Astrocyte (in vitro differentiated cells and primary cell): Measurements from ENCODE around the gene THSD7B. TPM values are rescaled to one million over a fixed set of nuclear protein-coding genes. Genes with fewer than 3 reads are reported as not detected.

Experiments used
- DNase-seq: peaks from one replicate; pipeline ENCODE4 v3.0.0-alpha.2; 2010; ENCODE audit warnings: low read depth
- FAIRE-seq: peaks from 2 replicates; lab custom pipeline; 2011; peaks lifted over from hg19 to GRCh38; lab: Jason Lieb, UNC
- H2AFZ ChIP-seq: 2 replicates; pipeline ENCODE4 v1.6.0; 2012; ENCODE audit warnings: low read depth, low read length, inconsistent platforms
- H3K27ac ChIP-seq: 2 replicates; pipeline ENCODE4 v1.5.1; 2011; ENCODE audit warnings: low read depth, low read length, inconsistent platforms
- H3K27me3 ChIP-seq: 2 replicates; pipeline ENCODE4 v1.6.0; 2011; ENCODE audit warnings: low read length, inconsistent platforms; ENCODE audit not compliant: insufficient read depth
- H3K36me3 ChIP-seq: 2 replicates; pipeline ENCODE4 v1.5.1; 2011; ENCODE audit warnings: low read length, inconsistent platforms; ENCODE audit not compliant: insufficient read depth
- H3K4me1 ChIP-seq: 2 replicates; pipeline ENCODE4 v1.5.1; 2011; ENCODE audit warnings: low read length, inconsistent platforms; ENCODE audit not compliant: insufficient read depth
- H3K4me2 ChIP-seq: 2 replicates; pipeline ENCODE4 v1.6.0; 2012; ENCODE audit warnings: low read length, inconsistent platforms
- H3K4me3 ChIP-seq: 2 replicates; pipeline ENCODE4 v1.5.1; 2011; ENCODE audit warnings: low read depth, mild to moderate bottlenecking, low read length, inconsistent platforms; ENCODE audit not compliant: insufficient read depth
- H3K79me2 ChIP-seq: 2 replicates; pipeline ENCODE4 v1.6.0; 2012; ENCODE audit warnings: mild to moderate bottlenecking, low read length, inconsistent platforms; ENCODE audit not compliant: insufficient read depth
- H3K9ac ChIP-seq: 2 replicates; pipeline ENCODE4 v1.6.0; 2012; ENCODE audit warnings: mild to moderate bottlenecking, low read length, inconsistent platforms
- H3K9me3 ChIP-seq: 2 replicates; pipeline ENCODE4 v1.5.1; 2012; ENCODE audit warnings: low read depth, mild to moderate bottlenecking, low read length, inconsistent platforms; ENCODE audit not compliant: insufficient read depth
- H4K20me1 ChIP-seq: 2 replicates; pipeline ENCODE4 v1.6.0; 2012; ENCODE audit warnings: low read length, inconsistent platforms; ENCODE audit not compliant: insufficient read depth
- H3K27ac Mint-ChIP-seq: one replicate; pipeline ENCODE4 v1.8.0; 2021; ENCODE audit warnings: mild to moderate bottlenecking, mixed read lengths; ENCODE audit not compliant: unreplicated experiment
- H3K27me3 Mint-ChIP-seq: one replicate; pipeline ENCODE4 v1.8.0; 2021; ENCODE audit warnings: low read depth, mixed read lengths; ENCODE audit not compliant: unreplicated experiment
- H3K36me3 Mint-ChIP-seq: one replicate; pipeline ENCODE4 v1.8.0; 2021; ENCODE audit warnings: low read depth, mixed read lengths; ENCODE audit not compliant: unreplicated experiment
- H3K4me1 Mint-ChIP-seq: one replicate; pipeline ENCODE4 v1.8.0; 2021; ENCODE audit warnings: low read depth, mixed read lengths; ENCODE audit not compliant: unreplicated experiment
- H3K4me3 Mint-ChIP-seq: one replicate; pipeline ENCODE4 v1.8.0; 2021; ENCODE audit warnings: mild to moderate bottlenecking, moderate library complexity, mixed read lengths; ENCODE audit not compliant: unreplicated experiment
- H3K9me3 Mint-ChIP-seq: one replicate; pipeline ENCODE4 v1.8.0; 2021; ENCODE audit warnings: mild to moderate bottlenecking, mixed read lengths; ENCODE audit not compliant: unreplicated experiment
- CTCF ChIP-seq: IDR thresholded peaks from 2 replicates; pipeline ENCODE4 v1.5.1; 2011; ENCODE audit warnings: low read depth, mild to moderate bottlenecking, inconsistent platforms, low read length, moderate library complexity; ENCODE audit not compliant: insufficient read depth
- EZH2 ChIP-seq: IDR thresholded peaks from 2 replicates; pipeline ENCODE4 v1.6.1; 2012; ENCODE audit warnings: mild to moderate bottlenecking, low read length, inconsistent platforms; ENCODE audit not compliant: insufficient read depth
- total RNA-seq: library from RNA; stranded (reverse); gene quantifications from 2 replicates; pipeline ENCODE4 v1.2.1, GENCODE V29; 2021

The THSD7B gene
- total RNA-seq, 1 donor from 2014 or later, result 0.18 TPM

GRCh38 chr2:137291836-137292570, 526.7 kb downstream of the THSD7B start:
- H3K36me3 Mint-ChIP-seq, result no peaks in the 10 kb centered on the region
- no peaks in the 10 kb centered on the region for H3K9me3 ChIP-seq
- peaks cover 3% of the 10 kb centered on the region for H3K4me1 Mint-ChIP-seq
- FAIRE-seq, result no peak
- no peak overlapping the region for H3K27ac ChIP-seq
- no peaks in the 10 kb centered on the region for H3K36me3 ChIP-seq
- peaks cover 2% of the 10 kb centered on the region for H3K9me3 Mint-ChIP-seq
- H3K4me3 Mint-ChIP-seq, result no peak overlapping the region
- no peaks in the 10 kb centered on the region for H3K27me3 Mint-ChIP-seq
- TF ChIP-seq EZH2, result no peak
- no peak for TF ChIP-seq CTCF
- no peak overlapping the region for H3K9ac ChIP-seq
- H3K4me3 ChIP-seq, result no peak overlapping the region
- no peaks in the 10 kb centered on the region for H3K79me2 ChIP-seq
- H3K27me3 ChIP-seq, result no peaks in the 10 kb centered on the region
- H3K4me1 ChIP-seq, result no peaks in the 10 kb centered on the region
- H3K4me2 ChIP-seq, result no peak overlapping the region
- no peak overlapping the region for H2AFZ ChIP-seq
- no peaks in the 10 kb centered on the region for H4K20me1 ChIP-seq
- DNase-seq, result no peak
- no peak overlapping the region for H3K27ac Mint-ChIP-seq

GRCh38 chr2:137298377-137298776, 533.0 kb downstream of the THSD7B start:
- H3K4me2 ChIP-seq, result no peak overlapping the region
- H2AFZ ChIP-seq, result no peak overlapping the region
- H3K9ac ChIP-seq, result no peak overlapping the region
- Mint-ChIP-seq H3K4me3 (no peak overlapping the region), H3K27me3 (no peaks in the 10 kb centered on the region), H3K36me3 (no peaks in the 10 kb centered on the region), H3K9me3 (peaks cover 5% of the 10 kb centered on the region), H3K4me1 (no peaks in the 10 kb centered on the region), H3K27ac (no peak overlapping the region)
- H3K4me3 ChIP-seq, result no peak overlapping the region
- TF ChIP-seq EZH2 (no peak), CTCF (no peak)
- H3K9me3 ChIP-seq, result peaks cover 4% of the 10 kb centered on the region
- no peaks in the 10 kb centered on the region for H4K20me1 ChIP-seq
- H3K27me3 ChIP-seq, result no peaks in the 10 kb centered on the region
- no peak for DNase-seq
- H3K27ac ChIP-seq, result no peak overlapping the region
- H3K36me3 ChIP-seq, result no peaks in the 10 kb centered on the region
- FAIRE-seq, result no peak
- H3K79me2 ChIP-seq, result no peaks in the 10 kb centered on the region
- no peaks in the 10 kb centered on the region for H3K4me1 ChIP-seq

- H4K20me1 ChIP-seq, result no peaks in the 10 kb centered on the region
- no peak overlapping the region for H3K27ac Mint-ChIP-seq
- no peak for TF ChIP-seq CTCF
- no peak for TF ChIP-seq EZH2
- H3K27me3 ChIP-seq, result no peaks in the 10 kb centered on the region
- DNase-seq (no peak), FAIRE-seq (no peak)
- no peaks in the 10 kb centered on the region for H3K79me2 ChIP-seq
- no peak overlapping the region for H2AFZ ChIP-seq
- H3K9me3 Mint-ChIP-seq, result peaks cover 5% of the 10 kb centered on the region
- no peaks in the 10 kb centered on the region for H3K27me3 Mint-ChIP-seq
- no peak overlapping the region for H3K4me2 ChIP-seq
- no peaks in the 10 kb centered on the region for H3K36me3 ChIP-seq
- no peaks in the 10 kb centered on the region for H3K4me1 Mint-ChIP-seq
- H3K4me3 Mint-ChIP-seq, result no peak overlapping the region
- no peaks in the 10 kb centered on the region for H3K4me1 ChIP-seq
- H3K4me3 ChIP-seq, result no peak overlapping the region
- peaks cover 4% of the 10 kb centered on the region for H3K9me3 ChIP-seq
- H3K36me3 Mint-ChIP-seq, result no peaks in the 10 kb centered on the region
- no peak overlapping the region for H3K27ac ChIP-seq
- H3K9ac ChIP-seq, result no peak overlapping the region
These were observed 535.6 kb downstream of the THSD7B start for GRCh38 chr2:137300987-137301386.
